Fibroblast of skin of abdomen (primary cell): ENCODE data around the gene TSPAN9. TPM values are rescaled to one million over a fixed set of nuclear protein-coding genes. Genes with fewer than 3 reads are reported as not detected.

ENCODE experiments used
- DNase-seq: peaks from one replicate; pipeline ENCODE4 v3.0.0-alpha.2; 2013
- polyA plus RNA-seq, 2 experiments: library from polyadenylated mRNA; unstranded; fragments of 120-200 nt; gene quantifications; one replicate each; pipeline ENCODE4 v1.2.1, GENCODE V29; 2013; ENCODE audit not compliant: insufficient read length in 2 of 2

The TSPAN9 gene
- polyA plus RNA-seq (2013, experiment 1 of 2; ENCODE audit: insufficient read length) = 26.7 TPM
- polyA plus RNA-seq (2013, experiment 2 of 2; ENCODE audit: insufficient read length) = 25.7 TPM

DNA sequence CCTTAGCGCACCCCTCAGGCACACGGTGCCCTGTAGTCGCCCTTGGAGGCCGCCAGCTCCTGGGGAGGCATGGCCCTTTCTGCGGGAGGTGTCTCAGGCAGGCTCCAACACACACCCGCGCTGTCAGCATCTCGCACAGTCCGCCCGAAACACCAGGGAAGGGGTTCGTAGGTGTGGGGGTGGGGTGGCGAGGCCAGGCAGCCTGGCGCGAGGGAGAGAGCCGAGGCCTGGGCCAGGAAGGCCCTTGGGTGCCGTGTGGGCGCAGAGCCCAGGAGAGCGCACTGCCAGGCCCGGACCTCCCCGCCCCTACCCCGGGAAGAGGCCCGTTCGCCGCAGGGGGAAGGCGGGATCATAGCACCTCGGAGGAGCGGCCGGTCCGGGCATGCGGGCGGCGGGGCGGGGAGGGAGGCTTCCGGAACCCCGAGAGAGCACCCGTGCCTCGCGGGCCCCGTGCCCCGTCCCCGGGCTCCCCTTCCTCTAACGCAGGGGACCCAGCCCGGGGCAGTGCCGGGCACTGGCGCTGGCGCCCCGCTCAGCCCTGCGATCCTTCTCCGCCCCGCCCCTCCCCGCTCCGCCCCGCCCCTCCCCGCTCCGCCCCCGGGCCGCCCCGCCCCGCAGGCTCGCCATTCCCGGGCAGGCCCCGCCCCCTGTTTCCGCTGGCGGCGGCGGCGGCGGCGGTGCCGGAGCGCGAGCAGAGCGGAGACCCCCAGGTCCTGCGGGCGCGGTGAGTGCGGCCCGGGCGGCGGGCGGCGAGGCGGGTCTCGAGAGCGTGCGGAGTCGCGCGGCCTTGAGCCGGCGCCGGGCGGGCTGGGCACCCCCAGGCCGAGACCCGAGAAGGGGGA lies at the start of gene TSPAN9:
TSPAN9 (plus strand) TSS at position 650 of the 842 bp plus-strand sequence. CDS start 123,815 bp downstream, outside the sequence.
- peak; percentile 57 for DNase-seq

DNA sequence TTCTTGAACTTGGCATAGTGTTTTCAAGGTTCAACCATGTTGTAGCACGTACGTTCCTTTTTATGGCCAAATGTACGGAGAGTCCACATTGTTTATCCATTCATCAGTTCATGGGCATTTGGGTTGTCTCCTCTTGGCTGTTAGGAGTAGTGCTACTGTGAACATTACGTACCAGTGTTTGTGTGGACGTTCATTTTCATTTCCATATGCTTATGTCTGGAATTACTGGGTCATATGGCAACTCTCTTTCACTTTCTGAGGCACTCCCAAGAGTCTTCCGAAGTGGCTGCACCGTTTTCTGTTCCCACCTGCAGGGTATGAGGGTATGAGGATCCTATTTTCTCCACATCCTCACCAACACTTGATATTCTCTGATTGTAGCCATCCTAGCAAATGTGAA lies 49.1 kb upstream of the TSPAN9 start:
- no peak for DNase-seq

DNA sequence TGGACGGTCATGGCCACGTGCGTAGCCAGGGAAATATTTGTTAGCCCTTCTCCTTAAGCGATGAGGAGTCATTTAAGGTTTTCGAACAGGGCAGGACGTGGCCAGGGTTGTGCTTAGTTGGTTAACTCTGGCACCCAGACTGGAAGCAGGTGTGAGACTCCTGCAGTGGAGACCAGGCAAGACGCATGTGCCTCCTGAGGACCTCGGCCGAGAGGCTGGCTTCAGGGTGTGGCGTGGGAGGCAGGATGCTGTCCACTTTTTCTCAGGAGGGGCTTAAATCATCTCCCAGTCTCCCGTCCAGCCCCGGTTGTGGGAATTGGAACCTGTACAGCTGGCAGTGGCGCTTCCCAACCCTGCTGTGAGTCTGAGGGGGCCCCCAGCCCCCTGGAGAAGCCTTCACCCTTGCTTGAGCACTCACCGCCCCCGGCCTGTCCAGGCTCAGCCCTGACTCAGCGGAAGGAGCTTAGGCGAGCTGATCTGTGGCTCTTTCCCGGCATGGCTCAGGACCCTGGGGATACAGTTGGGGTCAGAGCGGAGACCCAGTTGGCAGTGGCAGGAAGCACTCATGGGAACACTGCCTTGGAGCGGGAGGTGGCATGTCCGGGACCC lies 46.3 kb upstream of the TSPAN9 start:
- DNase-seq = no peak

- DNase-seq = no peak
These were observed 45.0 kb upstream of the TSPAN9 start for GRCh38 chr12:3032161-3032560.

DNA sequence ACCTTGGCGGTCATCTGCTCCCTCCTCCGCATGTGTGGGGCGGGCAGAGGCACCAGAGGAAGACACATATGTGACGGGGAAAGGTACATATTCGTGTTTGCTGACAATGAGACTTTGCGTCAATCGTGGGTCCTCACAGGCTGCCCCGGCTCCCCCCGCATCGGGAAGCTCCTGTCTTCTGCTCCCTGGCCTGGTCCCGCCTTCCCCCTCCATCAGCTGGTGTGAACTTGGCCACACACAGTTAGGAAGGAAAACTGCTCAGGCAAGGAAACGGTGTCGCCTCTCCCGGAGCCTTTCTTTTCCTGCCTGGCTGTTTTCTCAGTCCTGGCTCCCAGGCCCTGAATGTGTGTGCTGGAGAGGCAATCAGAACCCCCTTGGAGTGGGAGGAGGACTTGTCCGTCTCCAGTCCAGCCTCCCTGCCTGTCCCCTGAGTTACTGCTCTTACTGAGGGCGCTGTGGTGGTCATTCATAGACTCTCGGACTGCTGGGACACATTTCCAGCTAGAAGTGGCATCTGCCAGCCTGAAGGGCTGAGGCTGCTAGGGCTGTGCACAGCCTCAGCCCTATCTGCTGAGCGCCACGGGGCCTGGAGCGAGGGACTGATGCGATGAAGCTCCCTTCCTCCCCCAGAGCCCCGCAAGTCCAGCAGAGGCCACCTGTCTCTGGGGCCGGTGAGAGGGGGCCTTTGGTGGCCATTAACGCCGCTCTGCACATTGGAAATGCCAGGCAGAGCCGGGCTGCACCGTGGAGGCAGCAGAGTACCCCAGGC lies 44.2 kb upstream of the TSPAN9 start:
- no peak for DNase-seq

DNA sequence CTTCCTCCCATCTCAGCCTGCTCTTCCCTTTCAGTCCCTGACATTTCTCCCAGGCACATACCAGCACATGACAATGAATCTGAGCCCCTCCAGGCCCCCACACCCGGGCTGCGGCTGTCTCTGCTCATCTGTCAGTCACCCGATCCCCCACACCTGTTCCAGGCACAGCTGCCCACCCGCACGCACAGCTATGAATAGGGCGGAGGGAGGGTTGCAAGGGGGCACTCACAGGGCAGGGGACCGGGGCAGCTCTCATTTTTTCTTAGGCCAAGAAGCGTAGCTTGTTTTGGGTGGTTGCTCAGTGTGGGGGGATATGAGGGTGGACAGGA lies 43.7 kb upstream of the TSPAN9 start:
- no peak for DNase-seq

- peak; percentile 59 for DNase-seq
These were observed 43.0 kb upstream of the TSPAN9 start for GRCh38 chr12:3034067-3034750.

DNA sequence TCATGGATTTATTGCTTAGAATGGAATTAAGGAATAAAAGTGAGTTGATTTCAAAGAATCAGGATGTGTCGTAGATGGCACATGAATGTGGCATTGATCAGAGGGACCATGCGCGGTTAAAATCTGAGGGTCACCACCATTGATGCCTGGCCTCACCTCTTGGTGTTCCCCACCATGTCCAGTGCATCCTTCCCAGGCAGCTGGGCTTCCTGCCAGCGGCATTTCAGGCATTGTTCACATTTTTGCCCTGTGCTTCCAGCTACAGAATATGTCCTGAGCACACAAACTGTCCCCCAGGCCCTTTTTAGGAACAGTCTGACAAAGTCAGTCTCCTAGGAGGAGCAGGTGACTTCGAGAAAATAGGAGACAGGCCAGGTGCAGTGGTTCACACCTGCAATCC lies 42.0 kb upstream of the TSPAN9 start:
- peak; percentile 23 for DNase-seq

DNA sequence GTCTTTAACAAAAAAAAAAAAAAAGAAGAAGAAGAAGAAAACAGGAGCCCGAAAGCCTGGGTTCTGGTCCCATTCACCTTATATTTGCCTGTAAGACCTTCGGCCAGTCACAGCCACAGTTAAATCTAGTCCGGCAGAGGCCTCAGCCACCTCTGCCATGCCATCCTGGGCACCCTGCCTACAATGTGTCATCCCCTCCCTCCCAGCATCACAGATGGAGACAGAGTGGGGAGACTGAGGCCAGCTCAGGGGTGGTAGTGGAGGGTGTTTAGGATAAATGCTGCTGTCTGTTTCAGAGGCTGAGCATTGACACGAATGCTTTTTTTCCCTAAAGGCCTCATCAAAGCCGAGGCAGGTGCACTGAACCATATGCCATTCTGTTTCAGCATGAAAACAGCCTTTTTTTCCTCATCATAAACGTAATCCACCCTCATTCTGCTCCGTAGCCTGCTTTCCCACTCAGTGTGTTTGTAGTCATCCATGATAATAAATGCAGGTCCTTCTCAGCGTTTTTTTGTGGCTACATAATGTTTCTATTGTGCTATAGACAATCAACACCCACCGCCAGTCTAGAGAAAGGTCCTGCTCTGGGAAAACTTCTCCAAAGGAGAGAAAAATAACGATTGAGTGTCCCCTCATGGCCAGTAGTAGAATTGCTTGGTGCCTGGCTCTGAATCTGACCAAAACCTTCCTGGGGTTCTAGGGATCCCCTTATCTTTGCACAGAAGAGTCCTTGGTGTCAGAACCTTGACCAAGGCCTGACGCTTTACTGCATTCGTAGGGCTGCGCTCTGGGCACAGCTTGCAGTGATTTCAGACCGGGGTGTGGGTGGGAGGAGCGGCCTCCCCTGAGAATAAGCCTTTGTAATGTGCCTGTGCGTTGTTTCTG lies 41.1 kb upstream of the TSPAN9 start:
- no peak for DNase-seq

GRCh38 chr12:3036901-3037600 lies 40.1 kb upstream of the TSPAN9 start:
- DNase-seq = no peak

- no peak for DNase-seq
These were observed 39.0 kb upstream of the TSPAN9 start for GRCh38 chr12:3038166-3038565.

DNA sequence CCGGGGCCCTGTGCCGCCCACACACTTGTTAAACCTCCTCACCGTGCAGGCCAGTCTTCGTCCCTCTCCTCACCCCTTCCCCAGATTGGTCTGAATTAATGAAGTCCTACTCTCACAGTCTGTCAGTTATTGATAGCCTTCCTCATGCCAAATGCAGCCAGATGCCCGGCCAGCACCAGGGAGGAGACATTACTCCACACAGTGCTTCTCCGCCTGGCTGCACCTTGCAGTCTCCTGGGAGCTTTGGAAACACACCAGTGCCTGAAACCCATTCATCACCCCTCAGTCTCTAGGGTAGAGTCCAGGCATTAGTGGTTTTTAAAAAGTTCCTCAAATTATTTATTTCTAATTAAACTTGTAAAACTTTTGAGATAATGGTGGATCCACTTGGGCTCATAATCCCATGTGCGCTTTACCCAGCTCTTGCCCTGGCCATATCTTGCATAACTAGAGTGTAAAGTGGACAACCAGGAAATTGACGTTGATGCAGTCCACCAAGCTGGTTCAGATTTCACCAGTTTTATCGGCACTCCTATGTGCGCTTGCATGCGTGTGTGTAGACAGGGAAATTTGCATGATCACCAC lies 38.2 kb upstream of the TSPAN9 start:
- DNase-seq = no peak

DNA sequence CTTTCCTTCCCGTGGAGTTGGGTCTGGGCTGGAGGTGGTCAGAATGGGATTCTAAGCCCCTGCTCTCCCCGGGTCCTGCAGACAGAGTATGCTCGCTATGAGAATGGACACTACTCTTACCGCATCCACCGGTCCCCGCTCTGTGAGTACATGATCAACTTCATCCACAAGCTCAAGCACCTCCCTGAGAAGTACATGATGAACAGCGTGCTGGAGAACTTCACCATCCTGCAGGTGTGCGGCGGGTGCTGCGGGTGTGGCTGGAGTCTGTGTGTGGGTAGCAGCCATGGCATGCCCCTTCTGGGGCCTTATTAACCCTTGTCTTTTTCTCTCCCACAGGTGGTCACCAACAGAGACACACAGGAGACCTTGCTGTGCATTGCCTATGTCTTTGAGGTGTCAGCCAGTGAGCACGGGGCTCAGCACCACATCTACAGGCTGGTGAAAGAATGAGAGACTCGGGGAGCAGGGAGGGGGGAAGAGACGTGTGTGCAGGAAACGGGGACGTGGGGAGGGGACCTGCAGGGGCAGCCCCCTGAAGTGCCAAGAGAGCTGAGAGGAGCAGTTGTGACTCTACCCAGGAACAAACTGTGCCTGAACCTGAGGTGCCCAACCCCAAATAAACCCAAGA lies 37.0 kb upstream of the TSPAN9 start:
- no peak for DNase-seq

DNA sequence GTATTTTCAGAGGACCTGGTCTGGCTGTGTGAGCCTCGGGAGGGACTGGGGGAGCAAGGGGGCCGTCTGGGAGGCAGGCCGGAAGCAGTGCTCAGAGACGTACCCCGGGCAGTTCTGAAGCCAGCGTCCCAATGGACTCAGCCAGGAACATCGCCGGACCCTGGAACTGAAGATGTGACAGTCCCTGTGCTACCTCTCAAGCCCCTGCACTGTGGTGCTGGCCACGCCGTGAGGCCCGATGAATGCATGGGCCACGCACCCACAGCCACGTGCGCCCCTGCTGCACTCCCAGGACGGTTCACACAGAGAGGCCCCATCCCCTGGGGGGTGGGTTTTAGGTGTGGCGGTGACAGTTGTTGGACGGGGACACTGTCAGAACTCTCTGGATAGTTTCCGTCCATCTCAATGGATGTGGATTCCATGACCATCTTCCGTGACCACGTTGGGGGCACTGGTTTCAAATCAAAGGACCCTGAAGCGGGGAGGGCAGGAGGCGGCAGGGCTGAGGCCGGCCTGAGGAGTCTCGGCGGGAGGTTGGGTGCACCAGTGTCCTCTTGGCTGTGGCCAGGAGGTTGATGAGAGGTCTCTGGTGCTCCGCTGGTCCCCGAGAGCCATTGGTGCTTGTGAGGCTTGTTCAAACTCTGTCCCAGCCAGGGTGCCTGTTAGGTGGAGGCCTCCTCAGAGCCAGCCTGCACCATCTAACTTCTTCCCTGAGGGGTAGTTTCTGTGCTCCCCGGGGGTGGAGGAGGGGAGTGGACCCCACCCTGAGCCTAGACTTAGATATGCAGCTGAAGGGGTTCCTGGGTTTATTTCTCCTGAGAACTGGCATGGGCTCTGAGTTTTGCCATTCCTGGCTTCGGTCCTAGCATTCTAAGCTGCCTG lies 36.3 kb upstream of the TSPAN9 start:
- no peak for DNase-seq

GRCh38 chr12:3041558-3042164 lies 35.5 kb upstream of the TSPAN9 start:
- peak; percentile 70 for DNase-seq

DNA sequence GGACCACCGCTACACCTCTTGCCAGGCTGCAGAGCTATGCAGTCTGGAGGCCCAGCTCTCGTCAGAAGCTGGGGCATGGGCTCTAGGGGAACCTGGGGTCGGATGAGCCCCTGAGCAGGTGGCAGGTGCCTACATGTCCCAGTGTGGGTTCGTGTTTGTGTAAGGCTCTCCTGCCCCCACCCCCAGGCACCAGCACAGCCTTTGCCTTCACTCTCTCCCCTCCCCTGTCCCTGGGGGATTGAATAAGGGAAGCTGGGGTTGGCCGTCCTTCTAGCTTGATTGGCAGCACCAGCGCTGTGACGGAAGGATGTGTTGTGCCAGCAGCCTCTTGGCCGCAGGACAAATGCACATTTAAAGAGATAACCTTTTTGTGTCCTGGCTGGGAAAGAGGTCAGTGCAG lies 34.8 kb upstream of the TSPAN9 start:
- no peak for DNase-seq

GRCh38 chr12:3042826-3043225 lies 34.4 kb upstream of the TSPAN9 start:
- no peak for DNase-seq

- no peak for DNase-seq
These were observed 33.8 kb upstream of the TSPAN9 start for GRCh38 chr12:3043406-3043805.
